A673 (cell line): ENCODE results near the gene CASQ1. TPM values are rescaled to one million over a fixed set of nuclear protein-coding genes. Genes with fewer than 3 reads are reported as not detected.

Experiments
- BruUV-seq: library from RNA; stranded (reverse); fragments of 400-500 nt; replicated peaks from 2 replicates; lab custom pipeline; 2021; lab: Mats Ljungman, UMichigan
- CTCF ChIA-PET: fragments of 300-600 bp; sonication (Branson Sonifier 250); formaldehyde crosslinking; loops from one replicate; lab custom pipeline; 2022; ENCODE audit warnings: antibody characterized with exemption; lab: Charles Lee
- POLR2A ChIA-PET: fragments of 300-600 bp; sonication (Branson Sonifier 250); formaldehyde crosslinking; loops from one replicate; lab custom pipeline; 2022; ENCODE audit warnings: antibody characterized with exemption; ENCODE audit not compliant: low non-redundant PET; lab: Charles Lee
- DNase-seq: peaks from one replicate; pipeline ENCODE4 v3.0.0-alpha.2; 2015; ENCODE audit warnings: low spot score
- H3K27ac ChIP-seq: fragments of 200-600 bp; sonication (generic); 2 replicates; pipeline ENCODE4 v1.5.1; 2016; ENCODE audit warnings: mixed run types, low read depth, mild to moderate bottlenecking, mixed read lengths, antibody characterized with exemption, low read length; ENCODE audit not compliant: poor library complexity, severe bottlenecking
- H3K27me3 ChIP-seq: fragments of 200-600 bp; sonication (generic); replicated peaks from 2 replicates; pipeline ENCODE4 v1.6.1; 2017; ENCODE audit warnings: mixed run types, low read depth, mild to moderate bottlenecking, mixed read lengths, antibody characterized with exemption, low read length; ENCODE audit not compliant: insufficient read depth, poor library complexity
- H3K36me3 ChIP-seq: fragments of 200-600 bp; sonication (generic); 2 replicates; pipeline ENCODE4 v1.6.1; 2016; ENCODE audit warnings: mixed run types, mild to moderate bottlenecking, mixed read lengths, antibody characterized with exemption, low read length; ENCODE audit not compliant: insufficient read depth, poor library complexity, severe bottlenecking
- H3K4me1 ChIP-seq: fragments of 200-600 bp; sonication (generic); 2 replicates; pipeline ENCODE4 v1.6.1; 2017; ENCODE audit warnings: mixed run types, mild to moderate bottlenecking, mixed read lengths, antibody characterized with exemption, low read length; ENCODE audit not compliant: insufficient read depth, poor library complexity, severe bottlenecking
- H3K4me3 ChIP-seq: fragments of 200-600 bp; sonication (generic); 2 replicates; pipeline ENCODE4 v1.5.1; 2016; ENCODE audit warnings: low read depth, mixed run types, mild to moderate bottlenecking, mixed read lengths, low read length; ENCODE audit not compliant: poor library complexity, severe bottlenecking
- H3K9me3 ChIP-seq: fragments of 200-600 bp; sonication (generic); 2 replicates; pipeline ENCODE4 v1.6.1; 2016; ENCODE audit warnings: mixed run types, low read depth, mild to moderate bottlenecking, mixed read lengths, antibody characterized with exemption, low read length; ENCODE audit not compliant: poor library complexity, severe bottlenecking
- EZH2 ChIP-seq: fragments of 200-600 bp; sonication (generic); IDR thresholded peaks from 2 replicates; pipeline ENCODE4 v1.6.1; 2017; ENCODE audit warnings: borderline replicate concordance, low read depth, mild to moderate bottlenecking, mixed read lengths, antibody characterized with exemption, low read length; ENCODE audit not compliant: poor library complexity, severe bottlenecking
- intact Hi-C: fragments of 100-400 bp; cut with micrococcal nuclease; formaldehyde crosslinking; loops from one replicate; pipeline ENCODE4 v1.10.0; 2022; ENCODE audit not compliant: unreplicated experiment
- total RNA-seq: library from RNA; stranded (reverse); gene quantifications from 2 replicates; pipeline ENCODE4 v1.2.3, GENCODE V29; 2021
- TF ChIP-seq, protein P1 (sequence below): fragments of 300-800, 200-600 bp; sonication (generic); conservative IDR thresholded peaks from 2 replicates; pipeline ENCODE4 v1.5.1; 2017; ENCODE audit warnings: low read depth, mild to moderate bottlenecking, antibody characterized with exemption, low read length, moderate library complexity, mixed read lengths

The CASQ1 gene
- total RNA-seq, 1 experiment from 2014 or later = not detected

DNA sequence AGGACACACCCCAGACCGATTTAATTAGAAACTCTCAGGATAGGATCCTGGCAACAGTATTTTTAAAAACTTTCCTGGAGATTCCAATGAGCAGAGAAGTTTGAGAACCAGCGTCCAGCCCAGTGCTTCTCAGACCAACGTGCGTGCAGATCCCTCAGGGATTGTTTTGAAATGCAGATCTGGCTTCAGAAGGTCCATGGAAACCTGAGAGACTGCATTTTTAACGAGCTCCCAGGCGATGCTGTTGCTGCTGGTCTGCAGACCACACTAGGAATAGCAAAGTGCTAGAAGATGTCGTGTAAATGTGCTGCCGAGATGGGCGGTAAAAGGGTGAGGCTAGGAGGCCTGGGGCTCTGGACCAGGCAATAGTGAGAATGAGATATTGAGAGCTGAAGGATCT, 18.4 kb upstream of the CASQ1 start:
- CTCF ChIA-PET = no interaction called here
- H3K27ac ChIP-seq = no peak overlapping the region
- POLR2A ChIA-PET = no interaction called here

DNA sequence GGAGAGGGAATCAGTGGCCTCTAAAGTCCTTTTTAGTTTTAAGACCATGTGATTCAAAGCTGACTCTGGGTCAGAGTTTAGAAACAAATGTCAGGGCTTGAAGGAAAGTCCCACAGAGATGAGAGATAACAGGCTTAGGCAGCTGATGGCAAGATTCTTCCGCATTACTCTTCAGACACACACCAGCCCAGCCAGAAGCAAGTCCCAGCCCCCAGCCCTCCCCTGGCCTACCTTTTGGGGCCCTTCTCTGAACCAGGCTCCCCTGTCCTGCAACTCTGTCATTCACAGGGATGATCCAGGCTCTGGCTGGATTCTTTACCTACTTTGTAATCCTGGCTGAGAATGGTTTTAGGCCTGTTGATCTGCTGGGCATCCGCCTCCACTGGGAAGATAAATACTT, 13.1 kb upstream of the CASQ1 start:
- no peak for DNase-seq
- BruUV-seq = no TSS peak
- ChIA-PET CTCF (no interaction called here), POLR2A (interaction anchor here (0.7 kb wide), 1 partner anchor 29 kb away, joined by 3 read pairs; no protein-coding TSS in a partner anchor)
- no peaks in the 10 kb centered on the region for H3K27me3 ChIP-seq
- TF ChIP-seq, protein P1, sequence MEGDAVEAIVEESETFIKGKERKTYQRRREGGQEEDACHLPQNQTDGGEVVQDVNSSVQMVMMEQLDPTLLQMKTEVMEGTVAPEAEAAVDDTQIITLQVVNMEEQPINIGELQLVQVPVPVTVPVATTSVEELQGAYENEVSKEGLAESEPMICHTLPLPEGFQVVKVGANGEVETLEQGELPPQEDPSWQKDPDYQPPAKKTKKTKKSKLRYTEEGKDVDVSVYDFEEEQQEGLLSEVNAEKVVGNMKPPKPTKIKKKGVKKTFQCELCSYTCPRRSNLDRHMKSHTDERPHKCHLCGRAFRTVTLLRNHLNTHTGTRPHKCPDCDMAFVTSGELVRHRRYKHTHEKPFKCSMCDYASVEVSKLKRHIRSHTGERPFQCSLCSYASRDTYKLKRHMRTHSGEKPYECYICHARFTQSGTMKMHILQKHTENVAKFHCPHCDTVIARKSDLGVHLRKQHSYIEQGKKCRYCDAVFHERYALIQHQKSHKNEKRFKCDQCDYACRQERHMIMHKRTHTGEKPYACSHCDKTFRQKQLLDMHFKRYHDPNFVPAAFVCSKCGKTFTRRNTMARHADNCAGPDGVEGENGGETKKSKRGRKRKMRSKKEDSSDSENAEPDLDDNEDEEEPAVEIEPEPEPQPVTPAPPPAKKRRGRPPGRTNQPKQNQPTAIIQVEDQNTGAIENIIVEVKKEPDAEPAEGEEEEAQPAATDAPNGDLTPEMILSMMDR = no peak
- no peak for TF ChIP-seq EZH2
- H3K36me3 ChIP-seq = no peaks in the 10 kb centered on the region
- intact Hi-C loops = no loop called here
- no peaks in the 10 kb centered on the region for H3K4me1 ChIP-seq
- H3K4me3 ChIP-seq = no peak overlapping the region
- no peaks in the 10 kb centered on the region for H3K9me3 ChIP-seq
- no peak overlapping the region for H3K27ac ChIP-seq

More for the DNA sequence above, 18.4 kb upstream of the CASQ1 start:
- H3K36me3 ChIP-seq = no peaks in the 10 kb centered on the region
- H3K4me3 ChIP-seq = no peak overlapping the region
- TF ChIP-seq EZH2 = no peak
- TF ChIP-seq, protein P1 = no peak
- H3K9me3 ChIP-seq = no peaks in the 10 kb centered on the region
- H3K4me1 ChIP-seq = peaks cover 17% of the 10 kb centered on the region
- no peaks in the 10 kb centered on the region for H3K27me3 ChIP-seq
- intact Hi-C loops = no loop called here
- BruUV-seq = no TSS peak
- no peak for DNase-seq

GRCh38 chr1:160177667-160178066, 12.7 kb upstream of the CASQ1 start:
- no peaks in the 10 kb centered on the region for H3K4me1 ChIP-seq
- no peak for DNase-seq
- no TSS peak for BruUV-seq
- intact Hi-C loops = no loop called here
- H3K36me3 ChIP-seq = no peaks in the 10 kb centered on the region
- CTCF ChIA-PET = no interaction called here
- H3K9me3 ChIP-seq = no peaks in the 10 kb centered on the region
- no peak overlapping the region for H3K27ac ChIP-seq
- H3K27me3 ChIP-seq = no peaks in the 10 kb centered on the region
- POLR2A ChIA-PET = interaction anchor here (0.7 kb wide), 1 partner anchor 28 kb away, joined by 3 read pairs; no protein-coding TSS in a partner anchor
- H3K4me3 ChIP-seq = no peak overlapping the region
- TF ChIP-seq, protein P1 = no peak
